Activated T-helper 1 cell treated with anti-CD3 and anti-CD28 coated beads, Interleukin-2, amount 50 U/mL, for 16 hours (primary cell): ENCODE measurements around the gene GIT1.

ENCODE experiments used
- DNase-seq, 2 donors: peaks; one replicate each; pipeline ENCODE4 v3.0.0-alpha.2; 2020; ENCODE audit warnings: low read depth in 1 of 2, low spot score in 1 of 2

GIT1 gene

GRCh38 chr17:29589524-29590410, at the start of gene GIT1:
GIT1 (minus strand) TSS chr17:29589648; CDS start chr17:29589378, 270 bp downstream.
- DNase-seq, result peak; percentile 60 to 82

- DNase-seq, result no peak
Measured at GRCh38 chr17:29633886-29634285, 44.4 kb upstream of the GIT1 start.

GRCh38 chr17:29630630-29631193, 41.3 kb upstream of the GIT1 start:
- DNase-seq, result no peak

- no peak for DNase-seq
Measured at GRCh38 chr17:29629839-29630238, 40.4 kb upstream of the GIT1 start.

GRCh38 chr17:29628644-29629043, 39.2 kb upstream of the GIT1 start:
- no peak for DNase-seq

- DNase-seq, result no peak
Measured at GRCh38 chr17:29627951-29628350, 38.5 kb upstream of the GIT1 start.

- no peak for DNase-seq
Measured at GRCh38 chr17:29625037-29625750, 35.7 kb upstream of the GIT1 start.

GRCh38 chr17:29624586-29624985, 35.1 kb upstream of the GIT1 start:
- DNase-seq, result no peak

- DNase-seq, result no peak
Measured at GRCh38 chr17:29623283-29623647, 33.8 kb upstream of the GIT1 start.

- DNase-seq, result peak in 1 of 2 donors; percentile 44
Measured at GRCh38 chr17:29622337-29623282, 33.2 kb upstream of the GIT1 start, which contains the start of gene CORO6. CORO6 (minus strand) TSS chr17:29622912; CDS start chr17:29621421, 1,491 bp downstream.

- no peak for DNase-seq
Measured at GRCh38 chr17:29621751-29622194, 32.3 kb upstream of the GIT1 start.

- DNase-seq, result no peak
Measured at GRCh38 chr17:29620779-29621500, 31.5 kb upstream of the GIT1 start.

GRCh38 chr17:29620271-29620670, 30.8 kb upstream of the GIT1 start:
- no peak for DNase-seq

GRCh38 chr17:29619251-29619650, 29.8 kb upstream of the GIT1 start:
- no peak for DNase-seq

GRCh38 chr17:29618272-29619065, 29.0 kb upstream of the GIT1 start:
- no peak for DNase-seq

GRCh38 chr17:29617481-29618271, 28.2 kb upstream of the GIT1 start:
- DNase-seq, result peak; percentile 76 to 79

- DNase-seq, result peak; percentile 85 to 87
Measured at GRCh38 chr17:29617125-29617480, 27.7 kb upstream of the GIT1 start.

- DNase-seq, result no peak
Measured at GRCh38 chr17:29616300-29617048, 27.0 kb upstream of the GIT1 start.
